PC-9 (cell line): ENCODE measurements around the gene CTDP1.

Experiments used
- CTCF ChIP-seq: fragments of 200-600 bp; sonication (generic); conservative IDR thresholded peaks from 2 replicates; pipeline ENCODE4 v1.6.1; 2017; ENCODE audit warnings: mixed run types, antibody characterized with exemption, mild to moderate bottlenecking, moderate library complexity
- EZH2 ChIP-seq: fragments of 200-600 bp; sonication (generic); IDR thresholded peaks from 2 replicates; pipeline ENCODE4 v1.8.0; 2017; ENCODE audit warnings: antibody characterized with exemption, low read depth

DNA sequence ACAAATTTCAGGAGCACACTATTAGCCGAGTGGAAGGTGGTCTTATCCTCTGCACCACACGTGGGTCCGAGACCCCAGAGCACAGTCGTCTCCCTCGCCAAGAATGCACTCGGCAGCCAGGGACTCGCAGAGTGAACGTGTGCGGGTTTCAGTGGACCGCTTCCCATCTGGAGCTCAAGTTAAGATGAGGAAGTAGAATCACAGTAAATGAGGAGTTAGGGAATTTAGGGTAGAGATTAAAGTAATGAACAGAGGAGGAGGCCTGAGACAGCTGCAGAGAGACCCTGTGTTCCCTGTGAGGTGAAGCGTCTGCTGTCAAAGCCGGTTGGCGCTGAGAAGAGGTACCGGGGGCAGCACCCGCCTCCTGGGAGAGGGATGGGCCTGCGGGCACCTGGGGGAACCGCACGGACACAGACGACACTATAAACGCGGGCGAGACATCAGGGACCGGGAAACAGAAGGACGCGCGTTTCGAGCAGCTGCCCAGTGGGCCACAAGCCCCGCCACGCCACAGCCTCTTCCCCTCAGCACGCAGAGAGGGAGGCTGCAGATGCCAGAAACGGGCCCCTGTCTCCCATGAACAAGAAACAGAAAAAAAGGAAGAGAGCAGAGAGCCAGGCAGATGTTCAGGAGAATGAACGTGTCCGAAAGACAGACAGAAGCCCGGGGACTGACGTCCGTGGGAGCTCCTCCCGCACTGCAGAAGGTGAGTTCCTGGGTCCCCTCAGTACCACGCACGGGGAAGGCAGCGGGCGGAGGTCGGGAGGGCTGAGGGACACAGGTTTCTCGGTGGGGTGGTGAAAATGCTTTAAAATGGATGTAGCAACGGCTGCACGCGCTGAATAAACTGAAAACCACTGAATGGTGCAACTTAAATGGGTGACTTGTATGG lies 112.7 kb downstream of the CTDP1 start:
- TF ChIP-seq CTCF (no peak), EZH2 (no peak)
